Activated CD8-positive, alpha-beta memory T cell treated with anti-CD3 and anti-CD28 coated beads for 4 hours (primary cell): ENCODE data around the gene POLN.
"Not testable (repeated sequence)": the region's sequence is repeated elsewhere in the genome, so short reads cannot be mapped to it uniquely, and the experiment has no call there.

ENCODE experiments used
- DNase-seq, 2 donors: peaks; one replicate each; pipeline ENCODE4 v3.0.0-alpha.2; 2020; ENCODE audit warnings: low read depth in 2 of 2

Gene POLN

GRCh38 chr4:2220016-2220630 lies 21.8 kb downstream of the POLN start:
- peak; percentile 55 to 61 for DNase-seq

GRCh38 chr4:2219233-2219760 lies 22.6 kb downstream of the POLN start:
- DNase-seq, result no peak

DNA sequence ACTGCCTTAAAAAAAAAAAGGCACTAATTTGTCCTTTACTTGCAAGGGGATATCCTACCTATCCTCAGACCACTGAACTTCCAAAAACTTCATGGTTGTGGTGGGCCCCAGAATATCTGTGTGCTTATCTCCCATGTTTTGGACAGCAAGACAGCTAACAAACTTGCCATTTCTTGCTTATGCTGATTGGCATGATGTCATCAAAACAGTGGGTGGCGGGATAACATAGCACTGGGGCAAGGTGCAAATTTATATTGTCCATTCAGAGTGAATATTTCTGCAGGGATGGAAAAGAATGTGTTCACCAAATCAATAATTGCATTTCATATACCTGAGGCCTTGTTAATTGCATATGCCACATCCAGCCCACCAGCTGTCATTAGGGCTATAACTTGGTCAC lies 23.5 kb downstream of the POLN start:
- no peak for DNase-seq

- DNase-seq, result no peak
These were observed 24.2 kb downstream of the POLN start for GRCh38 chr4:2217726-2218125.

GRCh38 chr4:2212831-2213230 lies 29.1 kb downstream of the POLN start:
- DNase-seq, result no peak

- not testable (repeated sequence) for DNase-seq
These were observed 39.1 kb downstream of the POLN start for GRCh38 chr4:2202789-2203188.

GRCh38 chr4:2194496-2194895 lies 47.4 kb downstream of the POLN start:
- no peak for DNase-seq

DNA sequence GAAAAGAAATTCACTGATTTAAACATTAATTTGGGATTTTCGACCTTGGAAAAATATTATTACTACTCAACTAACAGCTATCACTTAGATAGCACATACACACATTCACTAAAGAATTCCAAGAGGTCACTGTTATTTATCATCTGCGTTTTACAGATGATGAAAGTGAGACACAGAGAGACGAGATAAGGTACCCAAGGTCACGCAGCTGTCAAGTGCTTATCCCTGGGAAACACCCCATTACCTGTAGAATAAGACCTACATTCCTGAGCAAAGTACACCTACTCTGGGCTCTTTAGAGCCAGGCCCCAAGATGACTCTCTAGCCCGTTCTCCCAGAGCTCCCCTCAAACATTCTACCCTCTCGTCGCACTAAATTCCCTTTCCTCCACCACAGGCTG lies 48.6 kb downstream of the POLN start:
- DNase-seq, result no peak

DNA sequence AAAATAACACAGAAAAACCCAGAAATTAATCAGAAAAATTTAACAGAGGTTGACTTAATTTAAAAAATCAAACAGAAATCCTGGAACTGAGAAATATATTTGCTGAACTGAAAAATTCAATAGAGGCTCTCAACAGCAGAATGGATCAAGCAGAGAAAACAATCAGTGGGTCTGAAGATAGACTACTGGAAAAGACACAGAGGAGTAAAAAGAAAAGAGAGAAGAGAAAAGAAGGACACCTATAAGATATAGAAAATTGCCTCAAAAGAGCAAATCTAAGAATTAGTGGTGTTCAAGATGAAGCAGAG lies 55.1 kb downstream of the POLN start:
- DNase-seq, result no peak

GRCh38 chr4:2186133-2186864 lies 55.6 kb downstream of the POLN start:
- no peak for DNase-seq

- DNase-seq, result no peak
These were observed 58.5 kb downstream of the POLN start for GRCh38 chr4:2183394-2183793.

- DNase-seq, result no peak
These were observed 58.9 kb downstream of the POLN start for GRCh38 chr4:2182994-2183393.

DNA sequence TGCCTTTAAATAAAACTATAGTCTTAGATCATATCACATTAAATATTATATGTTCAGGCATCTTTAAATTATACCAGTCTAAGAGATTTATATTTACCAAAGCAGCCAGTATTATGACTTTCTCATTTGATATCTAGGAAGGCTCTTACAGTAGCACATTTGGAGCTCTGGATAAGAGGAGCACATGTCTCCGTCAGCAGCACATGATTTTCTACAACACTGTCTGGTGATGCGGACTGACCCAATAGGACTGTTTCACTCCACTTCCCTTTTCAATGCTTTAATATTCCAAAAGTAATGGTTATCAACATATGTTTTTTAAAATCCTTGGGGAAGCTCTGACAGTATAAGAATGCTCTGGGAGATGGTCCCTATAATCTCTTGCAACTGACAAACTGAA lies 61.5 kb downstream of the POLN start:
- DNase-seq, result no peak

DNA sequence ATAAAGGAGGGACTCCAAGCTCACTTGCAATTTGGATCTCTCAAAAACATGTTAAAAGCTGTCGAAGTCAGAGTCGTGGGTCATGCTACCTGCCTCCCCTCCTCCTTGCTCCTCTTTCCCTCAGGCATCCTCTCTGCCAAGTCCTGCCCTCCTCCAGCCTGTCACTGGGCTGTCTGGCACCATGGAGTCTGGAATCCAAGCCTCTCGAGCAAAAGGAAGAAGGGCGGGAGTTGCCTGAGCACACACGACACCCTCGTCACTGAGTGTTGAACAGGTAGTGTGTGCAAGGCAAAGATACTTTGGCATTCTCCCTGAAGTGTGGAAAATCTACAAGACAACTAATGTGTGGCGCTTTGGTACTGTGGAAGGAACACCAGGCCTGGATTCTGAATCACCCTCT lies 62.2 kb downstream of the POLN start:
- DNase-seq, result no peak

GRCh38 chr4:2178986-2179385 lies 62.9 kb downstream of the POLN start:
- DNase-seq, result no peak

DNA sequence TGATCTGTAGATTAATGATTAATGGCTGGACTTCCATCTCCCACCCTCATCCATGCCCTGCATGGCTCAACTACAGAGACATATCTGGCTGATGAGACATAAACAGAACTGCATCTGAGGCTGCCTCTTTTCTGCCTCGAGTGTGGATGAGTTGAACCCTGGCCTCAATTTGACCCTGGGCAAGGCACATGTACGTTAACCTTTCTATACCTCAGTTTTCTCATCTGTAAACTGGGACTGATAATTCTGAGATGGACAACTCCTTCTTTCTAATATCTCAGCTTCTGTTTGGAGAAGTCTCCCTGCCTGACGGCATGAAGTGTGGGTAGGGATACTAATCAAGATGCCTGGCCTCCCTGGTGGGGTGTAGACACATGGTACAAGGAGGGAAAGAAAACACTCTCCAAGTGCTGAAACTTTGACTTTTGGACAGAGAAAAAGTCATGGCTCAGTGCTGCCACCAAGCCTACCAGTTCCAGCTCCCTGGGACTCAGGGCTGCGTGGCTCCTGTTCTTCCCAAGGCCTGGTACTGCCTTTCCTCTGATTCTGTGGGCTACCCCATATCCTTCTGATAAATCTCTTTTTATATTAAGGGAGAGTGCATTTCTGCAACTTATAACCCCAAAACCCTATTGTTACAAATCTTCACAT lies 64.4 kb downstream of the POLN start:
- no peak for DNase-seq

DNA sequence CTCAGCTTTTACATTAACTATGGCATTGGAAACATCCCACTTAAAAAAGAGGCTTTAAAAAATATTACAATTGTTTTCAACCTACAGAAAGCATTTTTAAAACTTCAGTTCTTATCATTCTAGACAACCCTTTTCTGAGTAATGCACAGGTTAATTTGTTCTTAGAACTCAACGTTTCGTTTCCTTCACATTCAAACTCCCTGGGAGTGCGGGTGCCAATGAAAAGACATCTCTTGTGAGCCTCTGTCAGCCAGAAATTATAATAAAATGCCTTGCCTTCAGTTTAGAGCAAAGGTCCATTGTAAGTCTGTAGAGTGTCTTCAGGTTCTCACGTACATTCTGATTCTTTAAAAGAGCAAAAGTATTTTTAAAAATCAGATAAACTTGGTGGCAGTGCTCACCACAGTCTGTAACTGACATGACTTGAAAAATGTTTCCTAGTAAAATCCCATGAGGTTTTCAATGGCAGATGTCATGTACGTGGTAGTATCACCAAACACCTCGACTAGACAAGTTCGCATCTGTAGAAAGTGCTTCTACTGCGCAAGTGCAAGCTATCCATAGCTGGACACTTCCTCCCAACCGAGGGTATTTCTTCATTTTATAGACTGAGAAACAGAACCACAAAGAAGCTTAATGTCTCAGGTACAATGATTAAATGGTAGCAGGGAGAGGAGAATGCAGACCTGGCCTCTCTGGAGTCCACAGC lies 65.8 kb downstream of the POLN start:
- DNase-seq, result no peak

DNA sequence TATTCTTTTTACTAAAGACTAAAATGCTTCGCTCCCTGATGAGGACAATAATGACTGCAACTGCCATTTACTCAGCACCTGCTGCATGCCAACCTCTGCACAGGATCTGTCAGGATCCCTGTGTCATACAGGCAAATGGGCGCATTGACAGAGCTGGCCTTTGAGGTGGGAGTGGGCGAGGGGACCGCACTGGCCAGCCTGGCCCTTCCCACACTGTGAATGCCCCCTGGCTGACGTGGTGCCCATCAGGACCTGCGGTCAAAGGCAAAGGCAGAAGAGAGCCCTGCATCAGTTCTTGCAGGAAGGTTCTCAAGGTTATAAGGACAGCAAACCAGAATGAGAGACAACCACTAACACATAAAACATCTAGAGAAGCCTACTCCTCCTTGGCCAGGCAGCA lies 67.9 kb downstream of the POLN start:
- no peak for DNase-seq

DNA sequence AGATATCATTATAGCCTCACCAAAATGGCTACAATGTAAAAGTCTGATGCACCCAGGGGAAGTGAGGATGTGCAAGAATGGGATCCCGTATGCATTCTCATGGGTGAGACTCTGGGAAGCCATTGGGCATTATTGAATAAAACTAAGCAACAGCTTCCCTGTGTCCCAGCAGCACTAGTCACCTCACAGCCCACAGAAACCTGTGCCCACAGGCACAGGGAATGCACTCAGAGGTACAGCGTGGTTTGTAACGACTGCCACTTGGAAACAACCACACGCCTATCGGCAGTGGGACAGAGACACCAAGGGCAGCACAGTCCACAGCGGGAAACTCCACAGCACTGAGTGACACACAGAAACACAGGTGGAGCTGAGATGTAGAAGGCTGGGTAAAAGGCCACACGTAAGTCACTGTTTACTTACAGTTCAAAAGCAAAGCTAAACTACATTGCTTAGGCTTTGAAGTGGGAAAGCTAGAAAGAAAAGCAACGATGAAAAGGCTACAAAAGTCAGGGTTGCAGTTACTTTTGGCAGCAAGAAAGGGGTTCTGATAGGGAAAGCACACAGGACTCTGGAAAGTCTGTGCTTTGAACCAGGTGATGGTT lies 69.2 kb downstream of the POLN start:
- no peak for DNase-seq

- no peak for DNase-seq
These were observed 69.8 kb downstream of the POLN start for GRCh38 chr4:2172161-2172560.

DNA sequence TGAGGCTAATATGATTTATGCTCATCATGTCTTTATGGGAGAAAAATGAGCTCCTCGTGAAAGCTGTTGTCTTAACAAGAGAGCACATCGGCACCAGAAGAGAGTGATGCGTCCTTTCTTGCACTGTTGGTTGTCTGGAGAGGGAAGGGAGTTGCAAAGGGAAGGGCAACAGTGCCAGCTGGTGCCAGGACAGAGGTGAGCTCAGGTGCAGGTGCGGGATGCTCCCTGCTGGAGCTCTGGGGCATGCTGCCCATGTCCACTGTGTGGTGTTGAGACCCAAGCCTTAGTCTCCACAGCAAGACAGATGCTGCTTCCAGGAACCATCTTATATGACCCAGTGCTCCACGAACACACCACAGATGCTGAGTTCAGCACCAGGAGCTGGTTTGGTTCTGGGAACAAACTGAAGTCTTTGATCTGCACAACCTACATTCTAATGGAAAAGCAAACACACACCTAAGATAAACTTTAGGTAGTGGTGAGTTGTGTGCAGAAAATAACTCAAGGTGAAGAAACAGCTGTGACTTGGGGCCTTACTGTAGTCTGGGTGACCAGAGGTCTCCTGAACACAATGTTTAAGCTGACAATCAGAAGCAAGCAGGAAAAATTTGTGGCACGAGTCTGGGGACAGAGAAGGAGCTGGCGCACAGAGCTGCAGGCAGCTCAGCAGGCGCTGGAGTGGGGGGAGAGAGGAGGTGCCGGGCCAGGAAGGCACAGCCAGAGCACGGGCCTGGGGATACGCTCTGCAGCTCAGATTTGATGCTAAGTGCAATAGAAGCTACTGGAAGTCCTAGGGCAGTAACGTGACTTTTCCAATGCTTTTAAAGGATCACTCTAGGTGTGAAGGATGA lies 73.2 kb downstream of the POLN start:
- DNase-seq, result no peak
